Measurements from ENCODE around the gene KNOP1.
"Not testable (repeated sequence)": the region's sequence is repeated elsewhere in the genome, so short reads cannot be mapped to it uniquely, and the experiment has no call there.

GRCh38 chr16:19679281-19679680 lies 38.7 kb downstream of the KNOP1 start:
- TF ChIP-seq CTCF (conservative IDR thresholded peaks at IDR 0.05; ENCODE audit: low read depth, low read length); EZH2 (IDR thresholded peaks at IDR 0.05; ENCODE audit: borderline replicate concordance, low read depth, low read length, poor library complexity, severe bottlenecking): not testable (repeated sequence)

Data from A673 (cell line).